GM19467 (cell line): ENCODE measurements around the gene CNIH2.
"Not testable (repeated sequence)": the region's sequence is repeated elsewhere in the genome, so short reads cannot be mapped to it uniquely, and the experiment has no call there.

Source experiments
- ATAC-seq: cut with Tn5 transposase; IDR thresholded peaks from one replicate; pipeline ENCODE4 v1.9.1; 2021; ENCODE audit warnings: mild to moderate bottlenecking, moderate library complexity; ENCODE audit not compliant: unreplicated experiment

The CNIH2 gene

GRCh38 chr11:66313321-66314185, 35.6 kb downstream of the CNIH2 start:
- no peak for ATAC-seq

GRCh38 chr11:66314186-66314501, 36.2 kb downstream of the CNIH2 start:
- no peak for ATAC-seq

GRCh38 chr11:66314561-66315497, 36.9 kb downstream of the CNIH2 start:
- ATAC-seq: no peak

GRCh38 chr11:66315498-66315885, 37.5 kb downstream of the CNIH2 start:
- no peak for ATAC-seq

- ATAC-seq: no peak
Observed at GRCh38 chr11:66315921-66316811, 38.2 kb downstream of the CNIH2 start.

- no peak for ATAC-seq
Observed at GRCh38 chr11:66316849-66317251, 38.9 kb downstream of the CNIH2 start, which contains the start of gene CD248. CD248 (minus strand) TSS chr11:66317044; CDS start chr11:66317027, 17 bp downstream.

GRCh38 chr11:66317322-66317722, 39.3 kb downstream of the CNIH2 start:
- ATAC-seq: no peak

- no peak for ATAC-seq
Observed at GRCh38 chr11:66317723-66318599, 40.0 kb downstream of the CNIH2 start.

- no peak for ATAC-seq
Observed at GRCh38 chr11:66318600-66318970, 40.6 kb downstream of the CNIH2 start.

GRCh38 chr11:66320289-66320688, 42.3 kb downstream of the CNIH2 start:
- not testable (repeated sequence) for ATAC-seq

- not testable (repeated sequence) for ATAC-seq
Observed at GRCh38 chr11:66320748-66321147, 42.8 kb downstream of the CNIH2 start.

GRCh38 chr11:66321606-66322005, 43.6 kb downstream of the CNIH2 start:
- no peak for ATAC-seq

GRCh38 chr11:66322732-66323427, 44.9 kb downstream of the CNIH2 start:
- ATAC-seq: no peak

- no peak for ATAC-seq
Observed at GRCh38 chr11:66323684-66324083, 45.7 kb downstream of the CNIH2 start.

- ATAC-seq: no peak
Observed at GRCh38 chr11:66324664-66325063, 46.7 kb downstream of the CNIH2 start.

GRCh38 chr11:66325263-66325671, 47.3 kb downstream of the CNIH2 start:
- ATAC-seq: no peak

GRCh38 chr11:66326261-66327111, 48.5 kb downstream of the CNIH2 start:
- no peak for ATAC-seq
